Measurements from ENCODE around the gene WDR72.

DNA sequence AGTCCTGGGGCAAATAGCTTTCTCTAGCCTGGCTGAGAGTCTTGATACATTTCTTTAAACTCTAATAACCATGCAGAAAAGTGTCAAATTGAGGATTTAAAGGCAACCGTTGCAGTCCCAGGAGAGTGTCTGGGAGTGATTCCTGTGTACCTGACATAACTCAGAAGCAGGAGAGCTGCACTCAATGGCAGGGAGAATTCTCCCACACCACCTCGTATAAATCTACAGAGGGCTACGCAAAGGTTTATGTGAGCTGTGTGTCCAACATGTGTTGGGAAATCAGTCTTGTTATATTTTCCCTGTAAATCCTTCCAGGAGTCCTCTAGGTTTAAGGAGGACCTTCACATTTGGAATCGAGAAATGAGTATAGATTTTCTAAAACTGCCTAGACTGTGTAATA is 192.6 kb downstream of the WDR72 start:
- TF ChIP-seq POLR2A (IDR thresholded peaks at IDR 0.05): no peak
- TF ChIP-seq, protein P1, sequence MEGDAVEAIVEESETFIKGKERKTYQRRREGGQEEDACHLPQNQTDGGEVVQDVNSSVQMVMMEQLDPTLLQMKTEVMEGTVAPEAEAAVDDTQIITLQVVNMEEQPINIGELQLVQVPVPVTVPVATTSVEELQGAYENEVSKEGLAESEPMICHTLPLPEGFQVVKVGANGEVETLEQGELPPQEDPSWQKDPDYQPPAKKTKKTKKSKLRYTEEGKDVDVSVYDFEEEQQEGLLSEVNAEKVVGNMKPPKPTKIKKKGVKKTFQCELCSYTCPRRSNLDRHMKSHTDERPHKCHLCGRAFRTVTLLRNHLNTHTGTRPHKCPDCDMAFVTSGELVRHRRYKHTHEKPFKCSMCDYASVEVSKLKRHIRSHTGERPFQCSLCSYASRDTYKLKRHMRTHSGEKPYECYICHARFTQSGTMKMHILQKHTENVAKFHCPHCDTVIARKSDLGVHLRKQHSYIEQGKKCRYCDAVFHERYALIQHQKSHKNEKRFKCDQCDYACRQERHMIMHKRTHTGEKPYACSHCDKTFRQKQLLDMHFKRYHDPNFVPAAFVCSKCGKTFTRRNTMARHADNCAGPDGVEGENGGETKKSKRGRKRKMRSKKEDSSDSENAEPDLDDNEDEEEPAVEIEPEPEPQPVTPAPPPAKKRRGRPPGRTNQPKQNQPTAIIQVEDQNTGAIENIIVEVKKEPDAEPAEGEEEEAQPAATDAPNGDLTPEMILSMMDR (IDR thresholded peaks at IDR 0.05): no peak

All from body of pancreas (tissue), 4 donors.